MCF 10A (cell line): ENCODE results near the gene VCPKMT. TPM values are rescaled to one million over a fixed set of nuclear protein-coding genes. Genes with fewer than 3 reads are reported as not detected.
A peak's percentile ranks its signal among the peaks of the same experiment; 100 is the strongest.
"Not testable (repeated sequence)": the region's sequence is repeated elsewhere in the genome, so short reads cannot be mapped to it uniquely, and the experiment has no call there.

Source experiments
- BruUV-seq: library from RNA; stranded (reverse); fragments of 400-500 nt; replicated peaks from 2 replicates; lab custom pipeline; 2021; lab: Mats Ljungman, UMichigan
- CTCF ChIA-PET: fragments of 300-600 bp; sonication (Branson Sonifier 250); formaldehyde crosslinking; extraction: SDS; loops from one replicate; lab custom pipeline; 2021; ENCODE audit warnings: antibody characterized with exemption, inconsistent platforms; lab: Yijun Ruan, JAX
- POLR2A ChIA-PET: fragments of 300-600, 350-650 bp; sonication (Branson Sonifier 250); formaldehyde crosslinking; extraction: SDS; loops from one replicate; lab custom pipeline; 2020; ENCODE audit warnings: antibody characterized with exemption, inconsistent platforms; lab: Yijun Ruan, JAX
- DNase-seq: peaks from one replicate; pipeline ENCODE4 v3.0.0-alpha.2; 2018; ENCODE audit not compliant: unreplicated experiment
- H3K27ac Mint-ChIP-seq: one replicate; pipeline ENCODE4 v1.8.0; 2022; ENCODE audit warnings: mild to moderate bottlenecking, low read depth, mixed read lengths; ENCODE audit not compliant: unreplicated experiment
- H3K27me3 Mint-ChIP-seq: one replicate; pipeline ENCODE4 v1.8.0; 2022; ENCODE audit warnings: mixed read lengths; ENCODE audit not compliant: insufficient read depth, unreplicated experiment
- H3K36me3 Mint-ChIP-seq: one replicate; pipeline ENCODE4 v1.8.0; 2022; ENCODE audit warnings: mild to moderate bottlenecking, moderate library complexity, mixed read lengths; ENCODE audit not compliant: insufficient read depth, unreplicated experiment
- H3K4me1 Mint-ChIP-seq: one replicate; pipeline ENCODE4 v1.8.0; 2022; ENCODE audit warnings: mixed read lengths; ENCODE audit not compliant: insufficient read depth, unreplicated experiment
- H3K4me3 Mint-ChIP-seq: one replicate; pipeline ENCODE4 v1.8.0; 2022; ENCODE audit warnings: mild to moderate bottlenecking, moderate library complexity, mixed read lengths; ENCODE audit not compliant: unreplicated experiment
- H3K9me3 Mint-ChIP-seq: one replicate; pipeline ENCODE4 v1.8.0; 2022; ENCODE audit warnings: mixed read lengths; ENCODE audit not compliant: unreplicated experiment
- intact Hi-C: fragments of 100-400 bp; cut with micrococcal nuclease; formaldehyde crosslinking; loops from 2 replicates; pipeline ENCODE4 v1.14.1; 2022
- total RNA-seq: library from RNA; stranded (reverse); gene quantifications from 2 replicates; pipeline ENCODE4 v1.2.3, GENCODE V29; 2022
- TF ChIP-seq, protein P1 (sequence below): fragments of 200-600 bp; IDR thresholded peaks from one replicate; pipeline ENCODE4 v1.8.0; 2022; ENCODE audit warnings: antibody characterized with exemption, mild to moderate bottlenecking; ENCODE audit not compliant: unreplicated experiment

The VCPKMT gene
- total RNA-seq, 1 experiment from 2014 or later = 7.2 TPM

DNA sequence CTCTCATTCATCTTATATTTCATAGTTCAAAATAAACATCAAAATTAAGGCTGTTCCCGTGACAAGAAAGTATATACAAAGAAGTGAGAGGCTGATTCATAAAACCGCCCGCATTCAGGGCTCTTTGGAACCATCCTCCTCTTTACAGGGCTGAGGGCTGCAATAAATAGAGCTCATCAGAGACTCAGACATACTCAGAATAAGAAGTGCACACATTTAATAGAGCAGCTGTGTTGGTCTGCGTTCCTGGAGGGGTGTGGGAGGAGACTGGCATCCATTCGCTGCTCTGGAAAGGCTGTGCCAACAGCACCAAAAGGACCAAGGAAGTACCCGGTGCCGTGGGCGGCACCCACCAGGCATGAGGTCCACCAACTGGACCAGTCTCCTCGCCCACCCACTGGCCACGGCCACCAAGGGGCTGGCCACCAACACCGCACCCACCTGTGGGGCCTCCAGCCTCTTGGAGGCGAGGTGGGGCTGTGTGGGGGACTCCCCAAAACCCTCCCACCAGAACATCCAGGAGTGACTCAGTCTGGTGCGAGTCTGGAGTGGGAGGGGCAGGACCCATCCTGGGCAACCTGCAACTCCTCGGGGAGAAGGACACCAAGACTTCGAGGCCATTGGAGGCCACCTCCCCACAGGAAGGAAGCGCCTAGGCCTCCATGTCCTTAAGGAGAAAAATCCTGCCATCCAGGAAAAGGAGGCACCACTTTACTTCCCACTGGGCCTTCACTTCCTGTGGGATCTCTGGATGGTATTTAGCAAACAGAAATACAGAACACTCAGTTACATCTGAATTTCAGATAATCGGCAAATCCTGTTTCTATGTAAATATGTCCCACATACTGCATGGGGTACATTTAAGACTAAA, 32.7 kb downstream of the VCPKMT start:
- H3K4me3 Mint-ChIP-seq = no peak overlapping the region
- H3K27ac Mint-ChIP-seq = no peak overlapping the region
- BruUV-seq = no TSS peak
- POLR2A ChIA-PET = interaction anchor here (1.0 to 3.8 kb wide), 6 partner anchors 8 to 221 kb away, joined by 3 to 44 read pairs (median 10); no protein-coding TSS in a partner anchor
- DNase-seq = no peak
- H3K9me3 Mint-ChIP-seq = no peaks in the 10 kb centered on the region
- H3K36me3 Mint-ChIP-seq = no peaks in the 10 kb centered on the region
- H3K27me3 Mint-ChIP-seq = no peaks in the 10 kb centered on the region
- CTCF ChIA-PET = interaction anchor here (0.5 to 2.9 kb wide), 5 partner anchors 31 to 231 kb away, joined by 3 to 11 read pairs (median 5); partner anchors contain the start of gene NEMF
- intact Hi-C loops = no loop called here
- H3K4me1 Mint-ChIP-seq = peaks cover 26% of the 10 kb centered on the region
- TF ChIP-seq, protein P1, sequence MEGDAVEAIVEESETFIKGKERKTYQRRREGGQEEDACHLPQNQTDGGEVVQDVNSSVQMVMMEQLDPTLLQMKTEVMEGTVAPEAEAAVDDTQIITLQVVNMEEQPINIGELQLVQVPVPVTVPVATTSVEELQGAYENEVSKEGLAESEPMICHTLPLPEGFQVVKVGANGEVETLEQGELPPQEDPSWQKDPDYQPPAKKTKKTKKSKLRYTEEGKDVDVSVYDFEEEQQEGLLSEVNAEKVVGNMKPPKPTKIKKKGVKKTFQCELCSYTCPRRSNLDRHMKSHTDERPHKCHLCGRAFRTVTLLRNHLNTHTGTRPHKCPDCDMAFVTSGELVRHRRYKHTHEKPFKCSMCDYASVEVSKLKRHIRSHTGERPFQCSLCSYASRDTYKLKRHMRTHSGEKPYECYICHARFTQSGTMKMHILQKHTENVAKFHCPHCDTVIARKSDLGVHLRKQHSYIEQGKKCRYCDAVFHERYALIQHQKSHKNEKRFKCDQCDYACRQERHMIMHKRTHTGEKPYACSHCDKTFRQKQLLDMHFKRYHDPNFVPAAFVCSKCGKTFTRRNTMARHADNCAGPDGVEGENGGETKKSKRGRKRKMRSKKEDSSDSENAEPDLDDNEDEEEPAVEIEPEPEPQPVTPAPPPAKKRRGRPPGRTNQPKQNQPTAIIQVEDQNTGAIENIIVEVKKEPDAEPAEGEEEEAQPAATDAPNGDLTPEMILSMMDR = no peak

DNA sequence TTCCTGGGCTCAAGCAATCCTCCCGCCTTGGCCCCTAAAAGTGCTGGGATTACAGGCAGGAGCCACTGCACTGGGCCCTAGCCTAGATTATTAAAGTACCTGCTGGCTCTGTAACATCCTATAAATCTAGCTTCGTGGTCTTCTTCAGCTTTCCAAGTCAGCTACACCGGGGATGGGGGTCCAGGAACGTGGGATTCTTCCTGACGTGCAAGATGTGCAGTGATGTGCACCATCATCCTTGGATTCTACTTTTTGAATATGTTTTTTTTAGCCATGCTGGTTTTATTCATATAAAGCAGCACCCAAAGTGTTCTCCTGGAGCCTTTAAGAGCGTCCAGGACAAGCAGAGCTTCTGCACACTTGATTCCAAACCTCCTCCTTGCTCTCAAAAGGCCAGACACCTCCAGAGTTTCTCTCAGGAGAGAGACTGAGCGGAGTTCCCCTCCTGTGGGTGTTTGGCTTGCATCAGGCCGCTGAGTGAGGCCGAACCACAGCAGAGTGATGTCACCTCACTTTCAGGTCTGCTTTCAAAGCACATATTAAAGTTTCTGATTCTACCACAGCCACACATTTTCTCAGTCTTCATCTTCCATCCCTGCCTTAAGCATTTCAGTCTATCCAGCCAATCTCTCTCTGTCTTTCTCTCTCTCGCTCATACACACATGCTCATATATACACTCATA, 33.4 kb downstream of the VCPKMT start:
- Mint-ChIP-seq H3K27ac (no peak overlapping the region), H3K4me1 (peaks cover 26% of the 10 kb centered on the region), H3K27me3 (no peaks in the 10 kb centered on the region), H3K9me3 (no peaks in the 10 kb centered on the region), H3K36me3 (no peaks in the 10 kb centered on the region), H3K4me3 (no peak overlapping the region)
- BruUV-seq = no TSS peak
- intact Hi-C loops = no loop called here
- ChIA-PET POLR2A (interaction anchor here (0.8 to 3.8 kb wide), 21 partner anchors 9 to 463 kb away, joined by 3 to 44 read pairs (median 8); partner anchors contain the start of genes RPL36AL and VCPKMT), CTCF (interaction anchor here (0.7 to 3.1 kb wide), 11 partner anchors 11 to 232 kb away, joined by 3 to 22 read pairs (median 5); partner anchors contain the start of gene NEMF)
- TF ChIP-seq, protein P1 = no peak
- no peak for DNase-seq

DNA sequence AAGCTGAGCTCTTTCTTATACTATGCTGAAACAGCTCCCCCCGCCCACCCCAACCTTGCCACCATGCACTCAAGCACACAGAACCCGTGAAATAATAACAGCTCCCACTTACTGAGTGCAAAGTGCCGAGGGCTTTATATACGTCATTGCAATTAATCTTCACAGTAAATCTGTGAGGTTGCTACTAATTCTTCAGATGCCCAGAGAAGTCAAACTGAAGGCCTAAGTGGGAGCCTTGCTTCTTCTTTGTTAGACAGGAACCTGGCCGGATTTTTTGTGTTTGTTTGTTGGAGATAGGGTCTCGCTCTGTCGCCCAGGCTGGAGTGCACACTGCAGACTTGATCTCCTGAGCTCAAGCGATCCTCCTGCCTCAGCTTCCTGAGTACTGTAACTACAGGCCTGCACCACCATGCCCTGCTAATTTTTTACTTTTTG, 34.0 kb downstream of the VCPKMT start:
- Mint-ChIP-seq H3K4me3 (no peak overlapping the region), H3K9me3 (no peaks in the 10 kb centered on the region), H3K4me1 (peaks cover 26% of the 10 kb centered on the region), H3K27ac (peak overlapping the region; percentile 77), H3K36me3 (no peaks in the 10 kb centered on the region), H3K27me3 (no peaks in the 10 kb centered on the region)
- no TSS peak for BruUV-seq
- TF ChIP-seq, protein P1 = no peak
- ChIA-PET POLR2A (interaction anchor here (0.6 to 3.8 kb wide), 30 partner anchors 9 to 462 kb away, joined by 3 to 44 read pairs (median 6); partner anchors contain the start of genes NEMF, RPL36AL and VCPKMT), CTCF (interaction anchor here (0.6 to 3.1 kb wide), 14 partner anchors 12 to 231 kb away, joined by 3 to 22 read pairs (median 4); partner anchors contain the start of gene NEMF)
- DNase-seq = no peak
- intact Hi-C loops = no loop called here

- intact Hi-C loops, POLR2A ChIA-PET, H3K27me3 Mint-ChIP-seq, H3K27ac Mint-ChIP-seq, BruUV-seq, DNase-seq, CTCF ChIA-PET, H3K4me3 Mint-ChIP-seq, H3K9me3 Mint-ChIP-seq, H3K36me3 Mint-ChIP-seq: not testable (repeated sequence)
- H3K4me1 Mint-ChIP-seq = peaks cover 14% of the 10 kb centered on the region
These were observed 37.3 kb downstream of the VCPKMT start for GRCh38 chr14:50079103-50079502.

GRCh38 chr14:50073663-50074062, 42.7 kb downstream of the VCPKMT start:
- CTCF ChIA-PET = not testable (repeated sequence)

More at GRCh38 chr14:50073663-50074062, 42.7 kb downstream of the VCPKMT start:
- BruUV-seq, H3K27ac Mint-ChIP-seq, H3K27me3 Mint-ChIP-seq, H3K9me3 Mint-ChIP-seq, DNase-seq, H3K36me3 Mint-ChIP-seq, H3K4me1 Mint-ChIP-seq, POLR2A ChIA-PET, H3K4me3 Mint-ChIP-seq, intact Hi-C loops: not testable (repeated sequence)
